AG10803 (cell line): ENCODE results near the gene NEDD1.

Source experiments
- DNase-seq: peaks from one replicate; pipeline ENCODE4 v3.0.0; 2010; ENCODE audit warnings: low read depth
- H3K4me3 ChIP-seq: 2 replicates; pipeline ENCODE4 v1.5.1; 2011; ENCODE audit warnings: mild to moderate bottlenecking, low read length, control low read depth
- TF ChIP-seq, protein P1 (sequence below): conservative IDR thresholded peaks from 2 replicates; pipeline ENCODE4 v1.5.1; 2011; ENCODE audit warnings: mild to moderate bottlenecking, low read length, control low read depth, inconsistent platforms

The NEDD1 gene

GRCh38 chr12:96897421-96897820 lies 9.6 kb upstream of the NEDD1 start:
- DNase-seq: no peak
- TF ChIP-seq, protein P1, sequence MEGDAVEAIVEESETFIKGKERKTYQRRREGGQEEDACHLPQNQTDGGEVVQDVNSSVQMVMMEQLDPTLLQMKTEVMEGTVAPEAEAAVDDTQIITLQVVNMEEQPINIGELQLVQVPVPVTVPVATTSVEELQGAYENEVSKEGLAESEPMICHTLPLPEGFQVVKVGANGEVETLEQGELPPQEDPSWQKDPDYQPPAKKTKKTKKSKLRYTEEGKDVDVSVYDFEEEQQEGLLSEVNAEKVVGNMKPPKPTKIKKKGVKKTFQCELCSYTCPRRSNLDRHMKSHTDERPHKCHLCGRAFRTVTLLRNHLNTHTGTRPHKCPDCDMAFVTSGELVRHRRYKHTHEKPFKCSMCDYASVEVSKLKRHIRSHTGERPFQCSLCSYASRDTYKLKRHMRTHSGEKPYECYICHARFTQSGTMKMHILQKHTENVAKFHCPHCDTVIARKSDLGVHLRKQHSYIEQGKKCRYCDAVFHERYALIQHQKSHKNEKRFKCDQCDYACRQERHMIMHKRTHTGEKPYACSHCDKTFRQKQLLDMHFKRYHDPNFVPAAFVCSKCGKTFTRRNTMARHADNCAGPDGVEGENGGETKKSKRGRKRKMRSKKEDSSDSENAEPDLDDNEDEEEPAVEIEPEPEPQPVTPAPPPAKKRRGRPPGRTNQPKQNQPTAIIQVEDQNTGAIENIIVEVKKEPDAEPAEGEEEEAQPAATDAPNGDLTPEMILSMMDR: no peak
- no peak overlapping the region for H3K4me3 ChIP-seq

DNA sequence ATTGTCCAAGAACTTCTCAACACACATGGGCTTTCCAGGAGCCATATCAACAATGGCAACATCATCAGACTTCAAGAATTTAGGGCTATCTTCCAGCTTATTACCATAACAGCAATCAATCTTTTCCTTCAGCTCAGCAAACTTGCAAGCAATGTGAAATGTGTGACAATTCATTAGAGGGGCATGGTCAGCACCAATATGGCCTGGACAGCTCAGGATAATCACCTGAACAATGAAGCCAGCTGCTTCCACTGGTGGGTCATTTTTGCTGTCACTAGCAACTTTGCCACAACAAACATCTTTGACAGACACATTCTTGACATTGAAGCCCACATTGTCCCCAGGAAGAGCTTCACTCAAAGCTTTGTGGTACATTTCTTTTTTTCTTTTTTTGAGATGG lies 5.9 kb upstream of the NEDD1 start:
- no peak overlapping the region for H3K4me3 ChIP-seq
- DNase-seq: no peak
- TF ChIP-seq, protein P1: no peak

GRCh38 chr12:96902076-96902475 lies 5.0 kb upstream of the NEDD1 start:
- TF ChIP-seq, protein P1: no peak; the same call in 1 of the 2 replicates
- no peak for DNase-seq
- no peak overlapping the region for H3K4me3 ChIP-seq

DNA sequence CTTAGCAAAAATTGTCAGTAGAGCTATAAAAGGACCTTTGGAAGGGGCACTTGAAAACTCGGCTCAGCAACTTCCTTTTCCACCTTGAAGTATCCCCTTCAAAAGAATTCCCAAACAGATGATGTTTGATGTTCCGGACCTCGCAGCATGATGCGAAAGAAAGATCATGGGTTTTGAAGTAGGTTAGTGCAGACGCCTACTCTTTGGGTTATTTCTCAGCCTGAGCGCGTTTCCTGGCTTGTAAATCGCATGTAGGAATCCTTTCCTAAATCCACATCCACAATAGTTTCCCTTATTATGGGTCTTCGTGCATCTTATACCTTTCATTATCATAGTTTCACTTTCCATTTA lies 584 bp upstream of the NEDD1 start:
- TF ChIP-seq, protein P1: no peak
- peak overlapping the region; percentile 81 for H3K4me3 ChIP-seq
- DNase-seq: no peak

- peak overlapping the region; percentile 81 for H3K4me3 ChIP-seq
- TF ChIP-seq, protein P1: no peak
- peak; percentile 26 for DNase-seq
Measured at GRCh38 chr12:96907671-96908422, 790 bp downstream of the NEDD1 start.

- peak overlapping the region; percentile 81 for H3K4me3 ChIP-seq
- no peak for DNase-seq
- TF ChIP-seq, protein P1: no peak
Measured at GRCh38 chr12:96908423-96908675, 1.3 kb downstream of the NEDD1 start.

DNA sequence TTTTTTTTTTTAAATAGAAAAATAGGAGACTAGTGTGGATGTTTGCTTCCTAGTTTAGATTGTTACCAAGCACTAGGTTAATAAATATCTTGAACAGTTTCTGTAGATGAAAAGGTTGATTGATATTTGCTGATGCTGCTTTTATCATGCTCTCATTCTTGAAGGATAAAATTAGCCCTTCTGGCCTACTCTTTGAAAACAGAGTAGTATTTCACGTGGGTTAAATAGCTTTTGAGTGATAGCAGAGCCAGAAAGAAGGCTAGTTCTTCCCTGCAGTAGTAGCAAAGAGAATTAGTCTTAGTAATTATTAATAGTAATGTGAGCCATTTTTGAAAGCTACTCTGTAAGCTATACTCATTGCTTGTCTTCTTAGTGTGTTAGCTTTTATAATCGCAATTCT lies 5.2 kb downstream of the NEDD1 start:
- TF ChIP-seq, protein P1: no peak
- no peak overlapping the region for H3K4me3 ChIP-seq
- DNase-seq: no peak
